ENCODE results near the gene SUMF2.
"Not testable (repeated sequence)": the region's sequence is repeated elsewhere in the genome, so short reads cannot be mapped to it uniquely, and the experiment has no call there.

Gene SUMF2

GRCh38 chr7:56107954-56108258 lies 43.8 kb downstream of the SUMF2 start:
- no peak for DNase-seq

GRCh38 chr7:56110611-56111010 lies 46.5 kb downstream of the SUMF2 start:
- no peak for DNase-seq

- not testable (repeated sequence) for DNase-seq
Observed at GRCh38 chr7:56112244-56112643, 48.2 kb downstream of the SUMF2 start.

DNA sequence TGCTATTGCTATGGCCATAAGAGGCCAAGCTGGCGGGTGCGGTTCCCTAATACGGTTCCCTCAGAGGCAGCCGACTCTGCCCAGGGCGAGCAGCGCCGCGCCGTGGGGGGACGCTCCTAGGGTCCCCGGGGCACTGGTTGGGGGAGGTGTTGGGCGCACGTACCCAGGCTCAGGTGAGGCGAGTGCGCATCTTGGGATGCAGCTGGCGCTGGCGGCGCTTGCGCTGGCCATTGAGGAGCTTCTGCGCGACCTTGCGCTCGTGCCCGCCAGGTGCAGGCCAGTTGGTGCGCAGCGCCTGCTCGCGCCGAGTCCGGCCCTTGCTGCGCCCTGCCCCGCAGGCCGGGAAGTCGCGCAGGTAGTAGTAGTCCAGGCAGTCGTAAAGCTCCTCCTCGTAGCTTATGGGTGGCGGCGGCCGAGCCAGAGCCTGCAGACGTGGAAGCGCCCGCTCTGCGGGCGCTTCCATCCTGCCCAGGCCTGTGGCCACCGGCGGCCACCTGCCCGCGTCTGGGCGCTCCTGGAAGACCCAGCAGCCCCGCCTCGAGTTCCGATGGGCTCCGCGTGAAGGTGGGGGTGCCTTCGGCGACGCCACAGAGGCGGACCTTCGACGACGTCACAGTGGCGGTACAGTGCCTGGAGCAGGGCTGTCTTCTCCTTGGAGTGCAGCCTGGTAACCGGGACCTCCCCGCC lies 51.9 kb downstream of the SUMF2 start, which contains the start of gene NUPR2:
Gene NUPR2 (minus strand): TSS at position 566 of the 687 bp plus-strand sequence. CDS start 103 bp downstream, at position 463.
- DNase-seq = peak; percentile 44

- DNase-seq = no peak
Observed at GRCh38 chr7:56121440-56121839, 57.4 kb downstream of the SUMF2 start.

- no peak for DNase-seq
Observed at GRCh38 chr7:56124981-56125380, 60.9 kb downstream of the SUMF2 start.

GRCh38 chr7:56125831-56126230 lies 61.7 kb downstream of the SUMF2 start:
- no peak for DNase-seq

GRCh38 chr7:56127241-56127975 lies 63.3 kb downstream of the SUMF2 start:
- no peak for DNase-seq

Data from DMS79 treated with DMSO at 0.1 percent for 48 hours (cell line).